Mucosa of descending colon (tissue), 3 donors: ENCODE results near the gene HDAC4. TPM values are rescaled to one million over a fixed set of nuclear protein-coding genes. Genes with fewer than 3 reads are reported as not detected.

Source experiments
- ATAC-seq: fragments of 200-7000 bp; cut with Tn5 transposase; one replicate; pipeline ENCODE4 v1.9.1; 2020; ENCODE audit warnings: mild to moderate bottlenecking, moderate library complexity
- DNase-seq, 3 donors: peaks; one replicate each; pipeline ENCODE4 v3.0.0-alpha.2; 2020
- H3K36me3 ChIP-seq: fragments of 200-600 bp; one replicate; pipeline ENCODE4 v1.8.0; 2021; ENCODE audit warnings: low read depth, mild to moderate bottlenecking
- H3K4me1 ChIP-seq: fragments of 200-600 bp; one replicate; pipeline ENCODE4 v1.8.0; 2021; ENCODE audit warnings: low read depth, mild to moderate bottlenecking
- H3K4me3 ChIP-seq: fragments of 200-600 bp; one replicate; pipeline ENCODE4 v1.8.0; 2021; ENCODE audit warnings: mild to moderate bottlenecking
- H3K9me3 ChIP-seq: fragments of 200-600 bp; one replicate; pipeline ENCODE4 v1.8.0; 2021; ENCODE audit warnings: mild to moderate bottlenecking
- CTCF ChIP-seq: fragments of 200-600 bp; IDR thresholded peaks from one replicate; pipeline ENCODE4 v1.8.0; 2022; ENCODE audit warnings: antibody characterized with exemption, mild to moderate bottlenecking
- intact Hi-C, 2 donors: fragments of 100-400 bp; cut with DNase I in 1 of 2; cut with micrococcal nuclease in 1 of 2; formaldehyde crosslinking; loops; one replicate each; pipeline versions ENCODE4 v1.11.0 to v1.11.1; 2022; cut with DNase I, micrococcal nuclease
- total RNA-seq, 3 donors: library from RNA; stranded (reverse); fragmentation: NEBNext Ultra II Directional in 2 of 3; extraction: Animal tissue kit (Norgen Biotek cat#: 25700) in 2 of 3; gene quantifications; one replicate each; pipeline versions ENCODE4 v1.2.1 to v1.2.4, GENCODE V29; 2021 to 2023
- donor health status: DM: no; HTN: no; CAD: no; lungs with moderate emphysema.
- donor health status: DM: no; HTN: no; CAD: no.
- donor health status: DM: no; HTN: yes; CAD: no.

HDAC4 gene
- total RNA-seq, 3 donors from 2014 or later: 41.4 to 147 (median 44.0) TPM

GRCh38 chr2:239309398-239310245 is 91.2 kb downstream of the HDAC4 start:
- DNase-seq (peak in 2 of 3 donors; percentile 1 to 18), ATAC-seq (no peak)
- Histone ChIP-seq H3K9me3 (no peaks in the 10 kb centered on the region), H3K4me1 (peaks cover 8% of the 10 kb centered on the region), H3K36me3 (no peaks in the 10 kb centered on the region), H3K4me3 (no peak overlapping the region)
- intact Hi-C loops: no loop called here
- no peak for TF ChIP-seq CTCF

- ATAC-seq (no peak), DNase-seq (peak in 2 of 3 donors; percentile 20 to 28)
- Histone ChIP-seq H3K4me1 (peaks cover 13% of the 10 kb centered on the region), H3K36me3 (no peaks in the 10 kb centered on the region), H3K4me3 (no peak overlapping the region), H3K9me3 (no peaks in the 10 kb centered on the region)
- TF ChIP-seq CTCF: no peak
- intact Hi-C loops: no loop called here
These were observed 92.0 kb downstream of the HDAC4 start for GRCh38 chr2:239308661-239309397.

GRCh38 chr2:239307921-239308613 is 92.8 kb downstream of the HDAC4 start:
- H3K4me1 ChIP-seq: peaks cover 17% of the 10 kb centered on the region
- peak in 1 of 3 donors; percentile 23 for DNase-seq

GRCh38 chr2:239307221-239307569 is 93.6 kb downstream of the HDAC4 start:
- Histone ChIP-seq H3K36me3 (no peaks in the 10 kb centered on the region), H3K4me1 (peaks cover 17% of the 10 kb centered on the region), H3K4me3 (no peak overlapping the region), H3K9me3 (no peaks in the 10 kb centered on the region)
- intact Hi-C loops: no loop called here
- DNase-seq: no peak
- no peak for TF ChIP-seq CTCF
- ATAC-seq: no peak

More at GRCh38 chr2:239307921-239308613, 92.8 kb downstream of the HDAC4 start:
- no peak for ATAC-seq
- intact Hi-C loops: no loop called here
- no peaks in the 10 kb centered on the region for H3K9me3 ChIP-seq
- no peak for TF ChIP-seq CTCF
- H3K36me3 ChIP-seq: no peaks in the 10 kb centered on the region
- H3K4me3 ChIP-seq: no peak overlapping the region

DNA sequence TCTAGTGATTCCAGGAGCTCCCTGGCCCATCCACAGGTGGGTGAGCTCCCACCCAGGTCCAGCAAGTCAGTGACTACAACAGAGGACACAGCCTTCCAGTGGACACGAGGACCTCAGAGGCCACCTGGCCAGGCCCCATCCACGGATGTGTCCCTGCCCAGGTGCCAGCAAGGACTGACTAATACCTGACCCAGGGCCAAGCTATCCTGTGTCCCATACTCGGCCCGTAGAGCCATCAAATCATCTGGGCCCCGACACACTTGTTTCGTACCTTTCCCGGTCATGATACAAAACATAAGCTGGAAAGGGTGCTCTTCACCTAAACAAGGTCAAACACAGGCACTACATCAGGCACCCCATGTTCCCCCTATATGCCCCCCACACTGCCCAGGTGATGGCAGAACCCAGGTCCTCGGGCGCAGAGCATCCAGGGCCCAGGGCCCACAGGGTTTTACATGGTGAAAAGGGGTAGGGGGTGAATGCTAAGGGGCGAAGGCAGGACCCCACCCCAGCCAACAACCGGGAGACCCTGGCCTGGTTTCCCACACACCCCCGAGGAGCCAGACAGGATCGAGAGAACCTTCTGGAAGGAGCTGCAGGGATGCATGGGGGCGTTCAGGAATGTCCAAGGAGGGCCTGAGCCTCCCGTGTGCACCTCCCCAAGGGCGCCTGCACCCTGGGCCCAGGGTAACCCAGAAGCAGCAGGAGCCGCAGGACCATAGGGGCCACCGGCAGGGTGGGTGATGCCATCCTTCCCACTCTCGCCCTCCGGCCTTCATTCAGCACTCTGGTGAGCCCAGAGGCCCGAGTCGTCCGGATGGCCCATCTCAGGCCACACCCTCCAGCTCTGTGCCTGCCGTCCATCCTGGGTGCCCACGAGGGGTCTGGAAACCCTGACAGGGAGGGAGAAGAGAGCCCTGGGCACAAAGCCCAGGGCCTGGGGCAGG is 94.3 kb downstream of the HDAC4 start:
- TF ChIP-seq CTCF: no peak
- peaks cover 17% of the 10 kb centered on the region for H3K4me1 ChIP-seq
- ATAC-seq: no peak
- H3K36me3 ChIP-seq: no peaks in the 10 kb centered on the region
- DNase-seq: peak in 1 of 3 donors; percentile 28
- H3K9me3 ChIP-seq: no peaks in the 10 kb centered on the region
- no peak overlapping the region for H3K4me3 ChIP-seq
- intact Hi-C loops: no loop called here
